NCI-H2227 treated with DMSO at 0.1 percent for 48 hours (cell line): ENCODE results near the gene IGFALS.

Experiments used
- DNase-seq: peaks from one replicate; lab custom pipeline; 2025; lab: John Stamatoyannopoulos, UW

Gene IGFALS

DNA sequence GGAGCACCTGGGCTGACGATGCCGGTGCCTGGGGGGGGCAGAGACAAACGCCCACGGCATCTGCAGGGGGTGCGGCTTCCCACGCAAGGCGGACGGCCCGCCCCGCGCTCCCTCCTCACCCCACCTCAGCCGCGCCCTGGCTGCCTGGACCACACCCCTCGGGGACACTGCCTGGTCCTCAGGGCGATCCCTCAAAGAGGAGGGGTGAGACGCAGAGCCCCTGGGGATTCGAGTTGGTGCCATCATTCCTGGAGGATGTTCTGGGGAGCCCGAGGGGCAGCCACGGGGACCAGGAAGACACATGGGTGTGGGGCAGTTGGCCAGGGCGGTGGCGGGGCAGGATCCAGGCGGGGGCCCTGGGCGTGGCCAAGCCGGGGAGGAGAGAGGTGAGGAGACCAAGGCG, 3.9 kb downstream of the IGFALS start:
- DNase-seq = no peak

DNA sequence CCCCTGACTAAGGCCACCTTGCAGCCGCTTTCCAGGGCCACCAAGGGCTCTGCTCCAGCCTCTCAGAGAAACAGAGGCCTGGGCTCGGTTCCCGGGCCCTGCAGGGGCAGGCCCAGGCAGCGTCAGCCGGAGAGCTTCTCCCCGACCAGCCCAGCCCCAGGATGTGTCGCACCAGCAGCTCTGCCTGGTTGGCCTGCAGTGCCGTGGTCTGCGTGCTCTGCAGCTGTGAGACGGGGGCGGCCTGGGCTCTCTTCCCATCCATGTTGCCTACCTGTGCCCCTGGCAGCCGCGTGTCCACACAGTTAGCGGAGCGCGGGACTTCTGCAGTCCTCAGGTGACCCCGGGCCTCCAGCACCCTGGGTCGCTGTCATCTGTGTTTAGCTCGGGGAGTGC, 4.8 kb downstream of the IGFALS start:
- DNase-seq = no peak

- DNase-seq = no peak
Observed at GRCh38 chr16:1788095-1788707, 5.3 kb downstream of the IGFALS start.

DNA sequence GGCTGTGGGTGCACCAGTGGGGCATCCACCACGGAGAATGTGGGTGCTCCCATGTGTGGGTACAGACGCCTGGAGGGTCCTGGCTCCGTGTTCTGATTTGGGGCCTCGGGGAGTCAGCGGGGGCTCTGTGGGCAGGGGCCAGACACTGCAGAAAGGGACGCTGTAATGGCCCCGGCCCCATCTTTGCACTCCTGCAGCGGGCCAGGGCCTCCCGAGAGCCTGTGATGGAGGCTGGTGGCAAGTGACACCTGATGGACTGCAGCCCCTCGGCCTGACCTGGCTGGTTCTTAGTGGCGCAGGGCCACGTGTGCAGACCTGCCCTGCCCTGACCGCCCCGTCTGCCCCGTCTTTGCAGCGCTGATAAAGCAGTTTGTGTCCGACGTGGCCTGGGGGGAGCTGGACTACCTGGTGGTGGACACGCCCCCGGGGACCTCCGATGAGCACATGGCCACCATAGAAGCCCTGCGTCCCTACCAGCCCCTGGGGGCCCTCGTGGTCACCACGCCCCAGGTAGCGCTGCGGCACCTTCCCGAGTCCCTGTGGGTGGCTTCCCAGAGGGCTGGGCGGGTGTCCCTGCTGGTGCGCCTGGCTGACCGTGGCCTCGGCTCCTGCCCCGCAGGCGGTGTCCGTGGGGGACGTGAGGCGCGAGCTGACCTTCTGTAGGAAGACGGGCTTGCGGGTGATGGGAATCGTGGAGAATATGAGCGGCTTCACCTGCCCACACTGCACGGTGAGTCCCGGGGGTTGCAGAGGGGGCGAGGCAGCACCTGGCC, 6.0 kb downstream of the IGFALS start:
- DNase-seq = no peak

GRCh38 chr16:1787056-1787321, 6.5 kb downstream of the IGFALS start:
- DNase-seq = no peak

DNA sequence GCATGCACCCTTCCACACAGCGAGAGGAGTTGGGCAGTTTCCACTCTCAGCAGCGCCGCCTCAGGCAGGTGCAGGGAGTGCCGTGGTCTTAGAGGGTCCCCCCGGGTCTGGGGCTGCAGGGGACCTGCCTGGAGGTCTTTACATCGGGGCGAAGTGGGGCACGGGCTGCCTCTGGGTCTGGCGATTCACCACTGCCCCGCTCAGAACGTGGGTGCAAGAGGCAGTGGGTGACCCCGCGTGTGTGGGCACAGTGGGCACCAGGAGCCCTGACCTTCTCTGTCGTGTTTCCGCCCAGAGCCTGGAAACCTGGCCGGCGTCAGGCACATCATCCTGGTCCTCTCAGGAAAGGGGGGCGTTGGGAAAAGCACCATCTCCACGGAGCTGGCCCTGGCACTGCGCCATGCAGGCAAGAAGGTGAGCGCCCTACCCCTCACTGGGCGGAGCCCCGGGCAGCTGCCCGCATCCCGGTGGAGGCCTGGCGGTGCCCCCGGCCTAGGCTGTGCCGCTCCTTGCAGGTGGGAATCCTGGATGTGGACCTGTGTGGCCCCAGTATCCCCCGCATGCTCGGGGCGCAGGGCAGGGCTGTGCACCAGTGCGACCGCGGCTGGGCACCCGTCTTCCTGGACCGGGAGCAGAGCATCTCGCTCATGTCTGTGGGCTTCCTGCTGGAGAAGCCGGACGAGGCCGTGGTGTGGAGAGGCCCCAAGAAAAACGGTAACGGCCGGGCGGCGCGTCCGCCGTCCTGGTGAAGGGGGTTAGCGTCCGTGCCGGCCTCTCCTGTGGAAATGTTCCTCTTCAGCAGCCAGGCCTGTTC, 7.1 kb downstream of the IGFALS start:
- no peak for DNase-seq

DNA sequence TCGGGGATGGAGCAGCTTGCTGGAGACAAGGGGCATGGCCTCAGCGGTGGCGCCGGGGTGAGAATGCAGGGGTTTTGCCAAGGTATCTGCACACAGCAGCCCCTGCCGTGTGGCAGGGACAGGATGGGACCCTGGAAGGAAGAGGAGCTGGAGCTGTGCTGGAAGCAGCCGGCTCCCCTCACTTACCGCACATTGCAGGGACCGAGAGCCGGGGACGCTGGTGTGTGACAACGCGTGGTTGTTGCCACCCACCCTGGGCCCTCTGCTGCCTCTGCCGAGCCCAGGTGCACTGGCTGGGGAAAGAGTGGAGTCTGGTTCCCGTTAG, 7.7 kb downstream of the IGFALS start:
- DNase-seq = no peak

DNA sequence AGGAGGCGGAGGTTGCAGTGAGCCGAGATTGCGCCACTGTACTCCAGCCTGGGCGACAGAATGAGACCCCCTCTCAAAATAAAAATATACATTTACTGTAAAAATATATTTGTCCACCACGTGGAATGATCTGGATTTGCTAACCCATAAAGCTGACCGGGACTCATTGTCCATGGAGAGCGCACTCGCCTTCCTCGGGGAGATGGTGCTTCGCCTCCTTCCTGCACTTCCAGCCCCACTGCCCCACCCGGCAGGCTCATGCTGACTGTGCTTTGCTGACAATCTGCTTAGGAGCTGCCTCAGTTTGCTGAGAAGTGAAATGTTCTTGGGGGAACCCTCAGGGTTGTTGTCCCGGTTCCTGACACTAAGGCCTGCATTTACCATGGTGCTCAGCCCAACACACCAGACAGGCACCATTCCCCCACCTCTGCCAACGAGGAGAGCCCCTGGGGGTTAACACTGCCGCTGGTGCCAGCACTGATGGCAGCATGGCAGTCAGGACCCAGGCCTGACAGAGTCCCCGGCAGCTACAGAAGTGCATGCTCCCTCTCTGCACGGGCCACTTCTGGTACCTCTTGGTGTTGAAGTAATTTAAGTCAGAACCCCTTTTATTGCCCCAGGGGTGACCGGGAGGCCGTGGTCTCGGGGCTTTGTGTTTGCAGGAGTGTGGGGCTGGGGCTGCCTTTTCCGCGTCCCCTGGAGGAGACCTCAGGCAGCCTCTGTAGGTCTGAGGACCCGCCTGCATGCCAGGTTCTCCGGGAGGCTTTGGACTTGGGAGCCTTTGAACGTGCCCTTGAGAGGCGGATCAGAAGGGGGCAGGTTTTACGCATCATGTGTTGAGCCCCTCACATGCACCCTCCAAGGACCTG, 8.3 kb downstream of the IGFALS start:
- no peak for DNase-seq

- DNase-seq = peak; percentile 98
Observed at GRCh38 chr16:1782408-1783264, 10.9 kb downstream of the IGFALS start, which contains the start of the genes NUBP2 and SPSB3. TSS of gene NUBP2 (plus strand) at chr16:1782960. CDS start at chr16:1783021, 61 bp downstream. TSS of gene SPSB3 (minus strand) at chr16:1782571. CDS start at chr16:1781483, 1,088 bp downstream.

DNA sequence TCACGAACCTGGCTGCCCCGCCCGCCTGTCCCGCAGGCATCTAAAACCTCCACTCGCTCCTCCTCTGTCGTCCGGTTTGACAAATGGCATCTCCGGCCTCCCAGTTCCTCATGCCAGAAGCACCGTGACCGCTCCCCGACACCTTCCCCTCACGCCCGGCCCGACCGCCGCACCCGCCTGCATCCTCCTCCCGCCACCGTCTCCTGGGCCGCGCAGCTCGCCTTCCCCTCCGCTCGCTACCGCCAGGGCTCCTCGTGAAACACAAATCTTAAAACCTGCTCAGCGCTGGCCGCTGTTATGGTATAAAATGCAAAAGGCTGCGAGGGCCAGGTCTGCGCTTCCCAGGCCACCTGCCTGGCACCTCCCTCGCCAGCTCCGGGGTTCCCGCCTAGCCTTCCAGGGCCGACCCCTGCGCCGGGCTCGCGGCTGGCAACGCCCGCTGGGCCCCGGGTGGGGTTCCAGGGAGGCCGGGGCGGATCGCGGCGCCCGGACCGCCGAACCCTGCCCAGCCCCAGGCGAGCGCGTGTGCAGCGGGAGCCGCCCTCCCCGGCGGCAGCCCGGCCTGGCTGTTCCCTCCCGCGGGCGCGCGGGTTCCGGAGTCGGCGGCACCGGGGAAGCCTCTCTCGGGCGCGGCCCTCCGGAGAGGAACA, 11.6 kb downstream of the IGFALS start:
- DNase-seq = no peak

DNA sequence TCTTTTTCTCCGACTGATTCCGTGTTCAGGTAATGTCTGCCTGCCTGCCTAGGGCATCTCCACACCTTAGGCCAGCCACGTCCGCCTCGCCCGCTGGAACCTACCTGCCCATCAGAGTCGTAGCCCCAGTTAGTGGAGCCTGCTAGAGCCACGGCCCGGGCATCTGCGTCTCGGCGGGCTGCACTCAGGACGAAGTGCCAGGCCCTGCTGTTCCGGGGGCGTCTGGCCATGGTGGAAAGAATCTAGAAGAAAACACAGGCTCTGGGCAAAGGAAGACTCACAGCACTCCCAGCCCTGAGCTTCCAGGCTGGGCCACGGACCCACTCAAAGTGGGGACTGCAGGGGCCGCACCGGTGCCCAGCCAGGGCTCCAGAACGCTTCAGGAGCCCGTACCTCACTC, 12.3 kb downstream of the IGFALS start:
- DNase-seq = no peak

GRCh38 chr16:1780677-1781072, 12.8 kb downstream of the IGFALS start:
- DNase-seq = no peak

- no peak for DNase-seq
Observed at GRCh38 chr16:1779741-1780676, 13.5 kb downstream of the IGFALS start.

DNA sequence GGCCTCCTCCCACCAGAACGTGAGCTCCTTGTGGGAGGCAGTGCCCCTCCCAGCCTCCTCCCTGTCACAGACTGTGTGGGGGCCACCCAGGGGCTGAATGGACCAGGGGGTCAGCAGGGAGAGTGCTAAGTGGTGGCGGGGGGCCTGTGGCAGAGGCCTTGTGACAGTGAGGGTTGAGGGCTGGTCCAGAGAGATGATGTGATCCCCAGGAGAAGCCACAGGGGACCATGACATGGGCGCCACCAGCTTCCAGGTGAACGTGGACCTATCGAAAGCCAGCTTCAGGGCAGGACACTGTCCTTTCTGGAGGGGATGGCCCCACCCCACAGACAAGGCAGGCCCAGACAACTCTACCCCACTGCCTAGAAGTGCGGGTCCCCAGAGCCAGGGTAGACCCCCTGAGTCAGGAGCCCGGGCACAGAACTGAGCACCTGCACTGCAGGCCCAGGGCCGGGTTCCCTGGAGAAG, 14.2 kb downstream of the IGFALS start:
- DNase-seq = no peak

GRCh38 chr16:1778200-1779179, 15.0 kb downstream of the IGFALS start:
- DNase-seq = no peak

DNA sequence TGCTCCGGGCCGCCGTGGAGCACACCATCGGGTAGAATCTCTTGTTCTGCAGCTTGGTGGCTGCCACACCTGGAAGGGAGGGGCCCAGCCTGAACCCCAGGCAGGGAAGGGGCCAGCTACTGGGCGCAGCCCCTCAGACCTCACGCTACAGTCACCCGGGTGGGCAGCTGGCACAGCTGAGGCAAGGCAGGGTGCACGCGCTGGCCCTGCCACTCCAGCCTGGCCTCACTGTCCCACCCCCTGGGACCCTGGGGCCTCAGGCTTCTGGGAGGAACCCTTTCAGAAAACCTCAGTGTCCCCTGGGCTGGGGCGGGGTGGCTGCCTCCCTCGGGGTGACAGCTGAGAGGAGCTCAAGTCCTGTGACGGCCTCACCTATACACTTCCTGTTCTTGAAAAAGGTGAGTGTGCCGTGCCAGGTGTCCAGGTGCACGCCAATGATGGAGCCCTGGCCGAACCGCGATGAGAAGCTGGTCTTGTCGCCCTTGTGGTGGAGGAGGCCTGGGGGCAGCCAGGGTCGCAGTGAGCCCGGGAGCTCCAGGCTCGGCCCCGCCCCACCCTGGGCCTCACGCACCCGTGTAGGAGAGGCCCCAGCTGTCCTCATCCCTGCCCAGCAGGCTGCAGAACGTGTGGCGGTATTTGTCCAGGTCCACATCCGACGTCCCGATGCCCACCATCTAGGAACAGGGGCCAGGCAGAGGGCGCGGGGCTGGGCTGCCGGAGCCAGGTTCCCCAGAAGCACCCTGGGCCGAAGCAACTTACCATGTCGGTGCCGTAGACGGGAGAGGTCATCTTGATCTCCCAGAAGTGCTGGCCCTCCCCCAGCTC, 15.9 kb downstream of the IGFALS start:
- DNase-seq = no peak

DNA sequence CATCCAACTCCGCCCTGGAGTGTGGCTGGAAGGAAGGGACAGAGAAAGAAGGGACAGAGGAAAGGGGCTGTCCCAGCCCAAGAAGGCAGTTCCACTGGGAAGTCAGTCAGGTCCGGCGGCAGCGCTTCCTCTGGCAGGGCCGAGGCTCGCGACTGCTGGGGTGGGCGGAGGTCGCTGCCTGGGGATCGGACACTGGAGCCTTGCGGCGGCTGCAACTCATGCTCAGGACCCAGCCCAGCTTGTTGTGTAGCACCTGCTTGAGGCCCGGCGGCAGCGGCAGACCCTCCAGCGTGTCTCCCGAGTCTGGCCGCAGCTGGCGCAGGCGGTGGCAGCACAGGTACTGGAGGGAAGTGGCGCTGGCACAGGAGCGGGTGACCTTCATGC, 16.5 kb downstream of the IGFALS start:
- no peak for DNase-seq

- no peak for DNase-seq
Observed at GRCh38 chr16:1776672-1776955, 16.9 kb downstream of the IGFALS start.
